ENCODE measurements around the gene OTC.

DNA sequence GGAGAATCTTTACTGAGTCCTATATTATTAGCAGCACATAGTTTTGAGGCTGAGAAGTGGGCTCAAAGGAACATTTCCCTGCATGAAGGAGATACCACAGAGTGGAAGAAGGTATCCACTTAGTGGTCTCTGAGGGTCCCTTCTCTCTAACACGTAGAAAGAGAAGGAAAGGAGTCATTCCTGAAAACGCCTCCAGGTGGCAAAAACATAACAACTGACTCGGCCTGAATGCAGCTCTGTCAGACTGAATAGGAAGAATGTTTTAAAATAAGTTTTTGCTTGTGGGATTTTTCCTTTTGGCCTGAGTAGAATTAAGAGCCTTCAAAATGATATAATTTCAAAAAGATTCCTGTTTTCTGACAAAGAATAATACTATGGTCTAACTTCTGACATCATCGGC is 48.4 kb upstream of the OTC start:
- TF ChIP-seq, protein P1, sequence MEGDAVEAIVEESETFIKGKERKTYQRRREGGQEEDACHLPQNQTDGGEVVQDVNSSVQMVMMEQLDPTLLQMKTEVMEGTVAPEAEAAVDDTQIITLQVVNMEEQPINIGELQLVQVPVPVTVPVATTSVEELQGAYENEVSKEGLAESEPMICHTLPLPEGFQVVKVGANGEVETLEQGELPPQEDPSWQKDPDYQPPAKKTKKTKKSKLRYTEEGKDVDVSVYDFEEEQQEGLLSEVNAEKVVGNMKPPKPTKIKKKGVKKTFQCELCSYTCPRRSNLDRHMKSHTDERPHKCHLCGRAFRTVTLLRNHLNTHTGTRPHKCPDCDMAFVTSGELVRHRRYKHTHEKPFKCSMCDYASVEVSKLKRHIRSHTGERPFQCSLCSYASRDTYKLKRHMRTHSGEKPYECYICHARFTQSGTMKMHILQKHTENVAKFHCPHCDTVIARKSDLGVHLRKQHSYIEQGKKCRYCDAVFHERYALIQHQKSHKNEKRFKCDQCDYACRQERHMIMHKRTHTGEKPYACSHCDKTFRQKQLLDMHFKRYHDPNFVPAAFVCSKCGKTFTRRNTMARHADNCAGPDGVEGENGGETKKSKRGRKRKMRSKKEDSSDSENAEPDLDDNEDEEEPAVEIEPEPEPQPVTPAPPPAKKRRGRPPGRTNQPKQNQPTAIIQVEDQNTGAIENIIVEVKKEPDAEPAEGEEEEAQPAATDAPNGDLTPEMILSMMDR (IDR thresholded peaks at IDR 0.05; ENCODE audit: poor library complexity, severe bottlenecking): peak; percentile 43
- TF ChIP-seq EP300 (conservative IDR thresholded peaks at IDR 0.05; ENCODE audit: poor library complexity, severe bottlenecking): no peak
- TF ChIP-seq TAF1 (IDR thresholded peaks at IDR 0.05; ENCODE audit: low read depth): no peak
- TF ChIP-seq MXI1 (conservative IDR thresholded peaks at IDR 0.05; ENCODE audit: poor library complexity, severe bottlenecking): no peak
